ENCODE data around the gene XRCC5. TPM values are rescaled to one million over a fixed set of nuclear protein-coding genes. Genes with fewer than 3 reads are reported as not detected.

XRCC5 gene
- total RNA-seq, 4 donors from 2014 or later, result 61.2 to 320 (median 168) TPM

- Histone ChIP-seq H3K27me3 (no peaks in the 10 kb centered on the region), H3K36me3 (no peaks in the 10 kb centered on the region), H3K4me1 (no peaks in the 10 kb centered on the region), H3K4me3 (no peak overlapping the region), H3K9me3 (no peaks in the 10 kb centered on the region), H3K27ac (no peak overlapping the region)
- TF ChIP-seq POLR2A (IDR thresholded peaks at IDR 0.05), result no peak
- no peak for DNase-seq
- intact Hi-C loops (cut with DNase I; ENCODE audit: low total_unique reads), result no loop called here
These were observed 79.8 kb downstream of the XRCC5 start for GRCh38 chr2:216188956-216189355.

- no peaks in the 10 kb centered on the region for H3K36me3 ChIP-seq
- H3K4me3 ChIP-seq, result no peak overlapping the region
- no peaks in the 10 kb centered on the region for H3K4me1 ChIP-seq
- intact Hi-C loops (cut with DNase I; ENCODE audit: low total_unique reads), result no loop called here
- H3K27ac ChIP-seq, result no peak overlapping the region
- no peaks in the 10 kb centered on the region for H3K9me3 ChIP-seq
- no peaks in the 10 kb centered on the region for H3K27me3 ChIP-seq
- DNase-seq, result no peak
- no peak for TF ChIP-seq CTCF (IDR thresholded peaks at IDR 0.05)
- TF ChIP-seq POLR2A (IDR thresholded peaks at IDR 0.05), result no peak
These were observed 80.3 kb downstream of the XRCC5 start for GRCh38 chr2:216189410-216189809.

- intact Hi-C loops (cut with DNase I; ENCODE audit: low total_unique reads), result no loop called here
- H3K4me1 ChIP-seq, result no peaks in the 10 kb centered on the region
- no peak overlapping the region for H3K27ac ChIP-seq
- no peaks in the 10 kb centered on the region for H3K27me3 ChIP-seq
- DNase-seq, result no peak
- no peak overlapping the region for H3K4me3 ChIP-seq
- no peaks in the 10 kb centered on the region for H3K9me3 ChIP-seq
- no peaks in the 10 kb centered on the region for H3K36me3 ChIP-seq
- TF ChIP-seq CTCF (IDR thresholded peaks at IDR 0.05) (no peak), POLR2A (IDR thresholded peaks at IDR 0.05) (no peak)
These were observed 83.0 kb downstream of the XRCC5 start for GRCh38 chr2:216192181-216192580.

- Histone ChIP-seq H3K27me3 (no peaks in the 10 kb centered on the region), H3K36me3 (no peaks in the 10 kb centered on the region), H3K4me3 (no peak overlapping the region), H3K9me3 (no peaks in the 10 kb centered on the region), H3K27ac (no peak overlapping the region), H3K4me1 (no peaks in the 10 kb centered on the region)
- DNase-seq, result no peak
- intact Hi-C loops (cut with DNase I; ENCODE audit: low total_unique reads), result no loop called here
- no peak for TF ChIP-seq CTCF (IDR thresholded peaks at IDR 0.05)
These were observed 83.8 kb downstream of the XRCC5 start for GRCh38 chr2:216192931-216193330.

GRCh38 chr2:216194013-216194412 lies 84.9 kb downstream of the XRCC5 start:
- Histone ChIP-seq H3K36me3 (no peaks in the 10 kb centered on the region), H3K27ac (no peak overlapping the region), H3K27me3 (no peaks in the 10 kb centered on the region), H3K4me1 (no peaks in the 10 kb centered on the region), H3K9me3 (no peaks in the 10 kb centered on the region), H3K4me3 (no peak overlapping the region)
- intact Hi-C loops (cut with DNase I; ENCODE audit: low total_unique reads), result no loop called here
- no peak for DNase-seq
- TF ChIP-seq POLR2A (IDR thresholded peaks at IDR 0.05), result no peak
- no peak for TF ChIP-seq CTCF (IDR thresholded peaks at IDR 0.05)

- no peaks in the 10 kb centered on the region for H3K36me3 ChIP-seq
These were observed 85.4 kb downstream of the XRCC5 start for GRCh38 chr2:216194561-216194960.

More at GRCh38 chr2:216194561-216194960, 85.4 kb downstream of the XRCC5 start:
- Histone ChIP-seq H3K27ac (no peak overlapping the region), H3K27me3 (no peaks in the 10 kb centered on the region), H3K4me1 (no peaks in the 10 kb centered on the region), H3K4me3 (no peak overlapping the region), H3K9me3 (no peaks in the 10 kb centered on the region)
- intact Hi-C loops (cut with DNase I; ENCODE audit: low total_unique reads), result no loop called here
- TF ChIP-seq CTCF (IDR thresholded peaks at IDR 0.05), result no peak
- no peak for TF ChIP-seq POLR2A (IDR thresholded peaks at IDR 0.05)
- no peak for DNase-seq
